ENCODE measurements around the gene DOCK1. TPM values are rescaled to one million over a fixed set of nuclear protein-coding genes. Genes with fewer than 3 reads are reported as not detected.

Gene DOCK1
- total and polyA plus RNA-seq, 5 experiments from 2014 or later = not detected

DNA sequence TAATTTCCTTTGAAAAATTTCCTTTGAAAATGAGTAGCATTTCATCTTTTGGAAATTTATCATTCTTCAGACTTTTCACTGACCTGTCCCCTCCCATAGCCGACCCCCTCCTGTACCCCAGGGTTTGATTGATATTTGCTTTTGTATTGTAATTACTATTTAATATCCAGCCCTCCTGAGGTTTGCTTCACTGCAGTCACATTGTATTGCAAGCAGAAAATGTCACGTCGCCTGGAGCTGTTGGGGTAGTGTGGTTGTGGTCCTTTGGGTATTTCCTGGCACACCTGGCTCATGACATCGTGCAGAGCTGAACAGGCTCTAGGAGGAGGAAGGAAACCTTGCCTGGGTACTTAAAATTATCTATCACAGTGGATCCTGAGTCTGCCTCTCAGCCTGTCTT, 175.1 kb downstream of the DOCK1 start:
- H3K9me3 Mint-ChIP-seq = peaks cover 0 to 19% (median 0%) of the 10 kb centered on the region in 9 donors
- H3K27me3 Mint-ChIP-seq = peaks cover 0 to 9% (median 0%) of the 10 kb centered on the region in 5 donors
- H3K27ac Mint-ChIP-seq = no peak overlapping the region
- no peak overlapping the region for H3K4me3 Mint-ChIP-seq
- no peak for DNase-seq
- no peaks in the 10 kb centered on the region for H3K4me1 Mint-ChIP-seq
- POLR2A ChIA-PET = no interaction called here
- no peak for ATAC-seq
- H3K36me3 Mint-ChIP-seq = no peaks in the 10 kb centered on the region

DNA sequence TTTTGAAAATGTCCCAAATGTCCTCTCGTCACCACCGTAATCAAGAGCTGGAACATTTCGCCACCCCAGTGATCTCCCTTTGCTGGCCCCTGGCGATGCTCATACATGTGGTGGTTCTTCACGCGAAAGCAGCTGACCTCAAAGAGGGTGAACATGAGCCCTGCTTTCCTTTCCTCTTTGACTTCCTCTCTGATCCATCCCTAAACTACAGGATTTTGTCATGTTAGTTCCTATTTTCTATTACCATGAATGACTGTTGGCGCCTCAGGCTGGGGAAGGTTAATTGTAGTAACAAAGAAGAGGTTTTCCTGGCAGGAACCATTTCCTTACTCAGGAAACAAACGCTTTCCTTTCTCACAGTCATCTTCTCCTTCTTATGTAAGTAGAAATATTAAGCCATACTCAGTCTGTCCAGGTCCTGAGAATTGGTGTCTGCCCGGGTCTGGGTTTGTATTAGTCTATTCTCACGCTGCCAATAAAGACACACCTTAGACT, 176.7 kb downstream of the DOCK1 start:
- POLR2A ChIA-PET = no interaction called here
- peaks cover 0 to 19% (median 0%) of the 10 kb centered on the region in 9 donors for H3K9me3 Mint-ChIP-seq
- DNase-seq = no peak
- no peak overlapping the region for H3K27ac Mint-ChIP-seq
- H3K4me1 Mint-ChIP-seq = no peaks in the 10 kb centered on the region
- H3K27me3 Mint-ChIP-seq = peaks cover 0 to 9% (median 0%) of the 10 kb centered on the region in 5 donors
- no peak overlapping the region for H3K4me3 Mint-ChIP-seq
- no peak for ATAC-seq
- H3K36me3 Mint-ChIP-seq = no peaks in the 10 kb centered on the region

DNA sequence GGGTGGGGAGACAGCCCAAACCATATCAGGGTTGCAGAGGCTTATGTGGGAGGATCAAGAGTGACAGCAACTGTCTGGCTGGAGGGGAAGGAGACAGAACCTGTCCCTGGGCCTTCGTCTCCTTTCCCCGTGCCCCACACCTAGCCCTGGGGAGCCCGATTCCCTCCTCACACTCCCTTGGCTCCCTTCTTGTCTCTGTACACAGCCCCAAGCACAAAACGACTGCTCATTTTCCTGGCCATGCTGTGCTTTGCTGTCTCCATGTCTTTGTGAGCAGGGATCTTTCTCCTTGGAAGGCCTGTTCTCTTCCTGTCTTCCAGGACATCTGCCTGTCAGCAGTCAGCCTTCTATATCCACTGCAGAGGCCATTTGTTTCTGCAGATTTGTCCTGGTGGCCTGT, 177.4 kb downstream of the DOCK1 start:
- no peak overlapping the region for H3K27ac Mint-ChIP-seq
- H3K36me3 Mint-ChIP-seq = no peaks in the 10 kb centered on the region
- DNase-seq = no peak
- peaks cover 0 to 6% (median 0%) of the 10 kb centered on the region in 5 donors for H3K27me3 Mint-ChIP-seq
- POLR2A ChIA-PET = no interaction called here
- ATAC-seq = no peak
- no peak overlapping the region for H3K4me3 Mint-ChIP-seq
- peaks cover 0 to 19% (median 0%) of the 10 kb centered on the region in 9 donors for H3K9me3 Mint-ChIP-seq
- H3K4me1 Mint-ChIP-seq = no peaks in the 10 kb centered on the region

DNA sequence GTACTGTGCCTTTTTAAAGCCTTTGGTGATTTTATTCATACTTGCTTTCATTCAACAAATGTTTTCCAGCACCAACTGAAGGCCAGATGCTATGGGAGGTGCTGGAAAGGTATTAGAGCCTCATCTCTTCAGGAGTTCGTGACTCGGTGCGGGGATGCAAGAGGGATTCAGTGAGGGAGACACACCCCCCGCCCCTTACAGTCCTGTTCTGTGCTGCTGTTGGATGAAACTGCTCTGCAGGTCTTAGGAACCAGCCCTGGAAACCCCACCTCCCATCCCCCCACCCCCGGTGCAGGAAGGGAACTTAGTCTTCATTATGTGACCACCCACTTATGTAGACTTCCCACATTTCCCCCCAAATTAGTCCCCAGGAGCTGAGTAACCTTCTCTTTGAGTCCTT, 180.7 kb downstream of the DOCK1 start:
- peaks cover 0 to 8% (median 0%) of the 10 kb centered on the region in 5 donors for H3K27me3 Mint-ChIP-seq
- H3K4me3 Mint-ChIP-seq = no peak overlapping the region
- H3K9me3 Mint-ChIP-seq = peaks cover 0 to 19% (median 0%) of the 10 kb centered on the region in 9 donors
- H3K27ac Mint-ChIP-seq = no peak overlapping the region
- H3K4me1 Mint-ChIP-seq = no peaks in the 10 kb centered on the region
- ATAC-seq (no peak), DNase-seq (no peak)
- H3K36me3 Mint-ChIP-seq = no peaks in the 10 kb centered on the region
- POLR2A ChIA-PET = no interaction called here

DNA sequence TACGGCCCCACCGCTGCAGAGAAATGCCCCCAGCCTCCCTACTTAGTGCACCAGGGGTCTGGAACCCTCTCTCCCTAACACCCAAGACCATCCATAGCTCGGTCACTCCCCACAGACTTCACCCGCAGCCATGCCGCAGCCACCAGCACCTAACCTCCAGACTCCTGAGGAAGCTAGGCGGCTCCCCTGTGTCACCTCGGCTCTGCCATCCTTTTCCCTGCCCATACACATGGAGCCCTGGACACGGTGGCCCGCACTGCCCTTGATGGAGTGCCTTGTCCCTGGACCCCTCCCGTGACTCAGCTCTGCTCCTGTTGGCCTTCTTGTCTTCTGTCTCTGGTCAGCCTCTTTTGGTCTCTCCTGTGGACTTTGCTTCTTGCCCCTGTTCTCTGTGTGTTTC, 183.7 kb downstream of the DOCK1 start:
- ATAC-seq (no peak), DNase-seq (no peak)
- H3K9me3 Mint-ChIP-seq = peaks cover 0 to 2% (median 0%) of the 10 kb centered on the region in 9 donors
- no peak overlapping the region for H3K27ac Mint-ChIP-seq
- H3K4me3 Mint-ChIP-seq = no peak overlapping the region
- no peaks in the 10 kb centered on the region for H3K4me1 Mint-ChIP-seq
- H3K27me3 Mint-ChIP-seq = peaks cover 0 to 4% (median 0%) of the 10 kb centered on the region in 5 donors
- H3K36me3 Mint-ChIP-seq = no peaks in the 10 kb centered on the region
- POLR2A ChIA-PET = no interaction called here

DNA sequence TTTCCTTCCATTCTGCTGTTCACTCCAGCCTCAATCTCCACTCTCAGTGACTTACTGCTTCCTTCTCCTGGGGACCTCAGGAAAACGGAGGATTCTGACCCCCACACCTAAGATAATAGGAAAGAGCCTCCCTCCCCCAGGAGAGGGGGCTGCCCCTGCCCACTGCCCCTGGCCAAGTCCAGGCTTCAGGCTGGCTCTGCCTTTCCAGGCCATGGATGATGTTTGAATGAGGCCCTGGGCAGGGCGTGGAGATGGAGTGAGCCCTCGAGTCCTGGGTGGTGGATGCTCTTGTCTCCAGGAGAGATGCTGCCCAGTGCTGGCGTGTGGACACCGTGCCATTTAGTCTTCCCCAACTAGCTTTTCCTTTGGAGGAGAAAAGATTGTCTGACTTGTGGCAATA, 184.2 kb downstream of the DOCK1 start:
- DNase-seq (no peak), ATAC-seq (no peak)
- no peak overlapping the region for H3K4me3 Mint-ChIP-seq
- peaks cover 0 to 2% (median 0%) of the 10 kb centered on the region in 9 donors for H3K9me3 Mint-ChIP-seq
- no peaks in the 10 kb centered on the region for H3K36me3 Mint-ChIP-seq
- H3K27me3 Mint-ChIP-seq = peaks cover 0 to 4% (median under 1%) of the 10 kb centered on the region in 5 donors
- POLR2A ChIA-PET = no interaction called here
- no peaks in the 10 kb centered on the region for H3K4me1 Mint-ChIP-seq
- no peak overlapping the region for H3K27ac Mint-ChIP-seq

DNA sequence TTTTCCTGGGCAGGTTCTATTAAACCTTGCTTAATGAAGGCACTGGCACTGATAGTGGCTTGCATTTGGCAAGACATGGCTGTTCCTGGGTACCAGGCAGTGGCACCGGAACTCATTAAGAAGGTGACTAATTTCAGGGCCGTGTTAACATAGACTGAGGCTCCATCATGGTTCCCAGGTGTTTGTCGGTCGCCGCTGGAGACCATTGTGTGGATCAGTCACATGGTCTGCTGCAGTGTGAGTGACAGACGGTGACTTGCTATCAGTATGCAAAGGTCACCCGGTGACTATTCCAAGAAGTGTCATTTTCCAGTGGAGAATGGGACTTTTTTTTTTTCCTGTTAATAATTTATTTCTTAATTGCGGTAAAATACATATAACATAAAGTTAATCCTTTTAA, 184.9 kb downstream of the DOCK1 start:
- H3K36me3 Mint-ChIP-seq = no peaks in the 10 kb centered on the region
- no peak overlapping the region for H3K27ac Mint-ChIP-seq
- H3K27me3 Mint-ChIP-seq = peaks cover 0 to 7% (median 4%) of the 10 kb centered on the region in 5 donors
- no peak overlapping the region for H3K4me3 Mint-ChIP-seq
- H3K9me3 Mint-ChIP-seq = peaks cover 0 to 3% (median 0%) of the 10 kb centered on the region in 9 donors
- POLR2A ChIA-PET = no interaction called here
- no peak for DNase-seq
- no peaks in the 10 kb centered on the region for H3K4me1 Mint-ChIP-seq
- no peak for ATAC-seq

DNA sequence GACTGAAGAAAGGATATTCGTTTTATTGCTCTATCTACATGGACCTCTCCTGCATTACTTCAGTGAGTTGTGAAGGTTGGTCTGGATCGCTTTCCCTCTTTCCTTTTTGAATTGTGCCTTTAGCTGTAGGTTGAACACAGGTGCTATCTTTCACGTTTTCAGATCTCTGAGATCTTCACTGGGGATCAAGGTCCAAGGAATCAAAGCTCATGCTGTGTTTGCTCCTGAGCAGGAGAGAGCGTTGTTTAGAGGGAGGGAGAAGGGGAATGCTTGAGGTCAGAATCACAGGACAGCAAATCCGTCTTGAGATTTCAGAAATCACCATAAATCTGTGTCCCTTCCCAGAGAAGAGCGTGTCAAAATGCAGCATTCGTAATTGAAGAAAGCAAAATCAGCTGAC, 186.1 kb downstream of the DOCK1 start:
- DNase-seq (no peak), ATAC-seq (no peak)
- POLR2A ChIA-PET = no interaction called here
- Mint-ChIP-seq H3K4me3 (no peak overlapping the region), H3K36me3 (no peaks in the 10 kb centered on the region), H3K9me3 (peaks cover 0 to 4% (median 0%) of the 10 kb centered on the region in 9 donors), H3K27ac (no peak overlapping the region), H3K4me1 (no peaks in the 10 kb centered on the region), H3K27me3 (peaks cover 0 to 11% (median 4%) of the 10 kb centered on the region in 5 donors)

DNA sequence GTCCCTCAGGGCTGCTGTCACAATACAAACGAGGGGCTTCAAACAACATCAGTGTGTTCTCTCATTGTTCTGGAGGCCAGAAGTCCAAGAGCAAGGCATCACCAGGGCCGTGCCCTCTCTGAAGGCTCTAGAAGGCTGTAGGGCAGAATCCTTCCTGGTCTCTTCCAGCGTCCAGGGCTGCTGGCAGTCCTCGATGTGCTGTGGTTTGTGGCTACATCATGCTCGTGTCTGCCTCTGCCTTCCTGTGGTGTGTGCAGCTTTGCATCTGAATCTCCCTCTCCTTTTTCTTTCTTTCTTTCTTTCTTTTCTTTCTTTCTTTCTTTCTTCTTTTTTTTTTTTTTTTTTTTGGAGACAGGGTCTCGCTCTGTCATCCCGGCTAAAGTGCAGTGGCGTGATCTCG, 187.7 kb downstream of the DOCK1 start:
- DNase-seq = no peak
- H3K27me3 Mint-ChIP-seq = peaks cover 0 to 11% (median 5%) of the 10 kb centered on the region in 5 donors
- POLR2A ChIA-PET = no interaction called here
- H3K27ac Mint-ChIP-seq = no peak overlapping the region
- H3K4me1 Mint-ChIP-seq = no peaks in the 10 kb centered on the region
- H3K9me3 Mint-ChIP-seq = peaks cover 0 to 4% (median 0%) of the 10 kb centered on the region in 9 donors
- no peaks in the 10 kb centered on the region for H3K36me3 Mint-ChIP-seq
- H3K4me3 Mint-ChIP-seq = no peak overlapping the region
- no peak for ATAC-seq

DNA sequence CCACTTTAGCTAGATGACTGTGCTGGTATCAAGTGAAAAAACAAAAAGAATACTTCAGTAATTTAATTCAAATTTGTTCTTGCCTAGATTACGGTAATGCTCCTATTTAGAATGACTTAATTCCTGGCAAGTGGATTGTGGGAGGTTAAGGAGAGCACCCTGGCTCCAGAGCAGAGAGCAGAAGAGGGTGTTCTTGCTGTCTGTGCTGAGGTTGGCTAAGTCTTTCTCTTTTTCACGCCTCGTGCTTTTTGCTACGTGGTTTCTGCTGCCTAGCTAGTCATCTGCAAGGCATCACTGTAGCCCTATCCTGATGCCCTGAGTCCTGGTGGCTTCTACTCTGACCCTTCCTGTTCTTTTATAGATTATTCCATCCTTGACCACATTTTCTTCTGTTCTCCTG, 189.8 kb downstream of the DOCK1 start:
- POLR2A ChIA-PET = no interaction called here
- no peaks in the 10 kb centered on the region for H3K4me1 Mint-ChIP-seq
- H3K9me3 Mint-ChIP-seq = peaks cover 0 to 7% (median 0%) of the 10 kb centered on the region in 9 donors
- ATAC-seq (no peak), DNase-seq (no peak)
- H3K4me3 Mint-ChIP-seq = no peak overlapping the region
- H3K27ac Mint-ChIP-seq = no peak overlapping the region
- no peaks in the 10 kb centered on the region for H3K36me3 Mint-ChIP-seq
- H3K27me3 Mint-ChIP-seq = peaks cover 0 to 11% (median 3%) of the 10 kb centered on the region in 5 donors

DNA sequence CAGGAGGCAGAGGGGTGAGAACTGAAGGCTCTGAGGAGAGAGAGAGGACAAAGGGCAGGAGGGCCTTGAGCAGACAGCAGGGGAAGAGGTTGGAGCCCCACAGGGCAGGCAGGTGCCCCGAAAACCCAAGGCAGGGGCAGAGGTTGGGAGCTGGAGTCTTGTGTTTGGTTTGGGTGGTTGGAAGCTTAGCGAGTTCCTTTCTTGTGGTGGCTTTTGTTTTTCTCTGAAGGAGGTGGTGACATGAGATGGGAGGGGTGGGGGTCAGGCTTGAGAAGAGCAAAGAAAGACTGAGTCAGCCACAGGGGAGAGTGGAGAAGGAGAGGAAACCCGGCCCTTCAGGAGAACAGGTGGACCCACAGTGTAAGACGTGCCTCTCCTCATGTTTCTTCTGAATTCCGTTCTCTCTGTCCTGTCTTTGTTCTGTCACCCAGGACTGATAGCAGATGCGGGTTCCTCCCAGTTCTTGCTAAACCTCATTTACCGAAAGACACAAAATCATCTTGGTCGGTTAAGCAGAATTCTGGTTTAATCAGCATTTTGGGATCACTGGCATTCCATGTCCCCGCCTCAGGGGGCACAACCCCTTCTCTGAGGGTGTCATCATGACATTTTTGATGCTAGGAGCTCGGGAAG, 195.9 kb downstream of the DOCK1 start:
- Mint-ChIP-seq H3K27ac (no peak overlapping the region), H3K9me3 (peaks cover 0 to 3% (median 0%) of the 10 kb centered on the region in 9 donors), H3K4me3 (no peak overlapping the region), H3K27me3 (peaks cover 0 to 3% (median 0%) of the 10 kb centered on the region in 5 donors), H3K36me3 (no peaks in the 10 kb centered on the region), H3K4me1 (no peaks in the 10 kb centered on the region)
- DNase-seq (no peak), ATAC-seq (no peak)
- POLR2A ChIA-PET = no interaction called here

DNA sequence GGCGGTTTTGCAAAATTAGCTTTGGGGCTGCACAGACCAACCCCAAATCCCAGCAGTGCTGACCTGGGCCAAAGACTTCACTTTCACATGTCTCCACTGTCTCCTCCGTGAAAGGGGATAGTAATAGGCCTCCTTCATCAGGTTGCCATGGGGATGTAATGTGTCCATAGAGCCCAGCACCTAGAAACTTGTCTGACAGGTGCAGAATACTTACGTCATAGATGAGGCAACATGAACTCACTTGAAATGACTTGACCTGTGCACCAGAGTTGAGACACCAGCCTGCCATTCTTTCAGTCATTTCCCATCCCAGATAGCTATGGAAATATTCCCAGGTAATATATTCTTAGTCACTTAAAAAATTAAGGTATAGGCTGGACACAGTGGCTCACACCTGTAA, 196.9 kb downstream of the DOCK1 start:
- ATAC-seq = no peak
- Mint-ChIP-seq H3K27me3 (peaks cover 0 to 3% (median 0%) of the 10 kb centered on the region in 5 donors), H3K9me3 (peaks cover 0 to 3% (median 0%) of the 10 kb centered on the region in 9 donors), H3K4me1 (no peaks in the 10 kb centered on the region), H3K27ac (no peak overlapping the region), H3K4me3 (no peak overlapping the region), H3K36me3 (no peaks in the 10 kb centered on the region)
- no peak for DNase-seq
- POLR2A ChIA-PET = no interaction called here

DNA sequence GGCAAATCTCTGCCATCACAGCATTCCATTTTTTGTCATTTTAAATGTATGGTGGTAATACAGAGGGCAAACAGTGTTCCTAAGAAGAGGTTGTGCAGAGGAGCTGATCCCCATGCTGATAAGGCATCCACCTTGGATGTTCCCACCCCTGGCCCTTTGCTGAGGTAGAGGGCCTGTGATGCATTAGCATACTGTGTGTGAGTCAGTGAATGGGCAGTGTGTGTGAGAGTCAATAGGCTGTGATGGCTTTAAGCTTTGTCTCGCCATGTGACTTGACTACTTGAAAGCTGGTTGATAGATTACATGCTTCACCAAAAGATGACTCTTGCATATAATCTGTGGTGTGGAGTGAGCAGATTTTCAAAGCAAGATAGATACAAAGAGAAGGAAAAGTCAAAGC, 209.9 kb downstream of the DOCK1 start:
- Mint-ChIP-seq H3K36me3 (peaks cover 0 to 4% (median 2%) of the 10 kb centered on the region in 3 donors), H3K27me3 (peaks cover 0 to 12% (median 3%) of the 10 kb centered on the region in 5 donors), H3K9me3 (peaks cover 0 to 14% (median 4%) of the 10 kb centered on the region in 9 donors), H3K27ac (no peak overlapping the region), H3K4me1 (peaks cover 0 to 2% (median 0%) of the 10 kb centered on the region in 4 donors), H3K4me3 (no peak overlapping the region)
- ATAC-seq (no peak), DNase-seq (no peak)
- POLR2A ChIA-PET = no interaction called here

DNA sequence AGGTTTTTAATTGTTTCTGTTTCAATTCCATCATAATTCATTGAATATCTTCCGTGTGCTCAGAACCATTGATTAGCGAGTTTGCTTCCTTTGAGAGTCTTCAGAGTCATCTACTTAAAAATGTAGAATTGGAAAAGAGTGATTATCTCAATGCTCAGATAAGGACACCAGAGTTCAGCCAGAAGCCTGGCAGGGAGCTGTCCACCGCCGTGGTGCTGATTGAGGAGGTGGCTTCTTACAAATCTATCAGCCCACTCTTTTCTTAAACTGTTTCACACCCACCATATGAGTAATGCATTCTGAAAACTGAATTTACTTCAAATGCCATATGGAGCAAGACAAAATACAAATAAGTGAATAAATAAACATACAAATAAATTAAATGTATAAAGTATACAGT, 211.9 kb downstream of the DOCK1 start:
- no peak for ATAC-seq
- H3K27ac Mint-ChIP-seq = no peak overlapping the region

More for the DNA sequence above, 211.9 kb downstream of the DOCK1 start:
- Mint-ChIP-seq H3K27me3 (peaks cover 0 to 16% (median 3%) of the 10 kb centered on the region in 5 donors), H3K4me1 (peaks cover 0 to 2% (median 0%) of the 10 kb centered on the region in 4 donors), H3K36me3 (peaks cover 0 to 4% (median 2%) of the 10 kb centered on the region in 3 donors), H3K4me3 (no peak overlapping the region), H3K9me3 (peaks cover 0 to 14% (median 5%) of the 10 kb centered on the region in 9 donors)
- POLR2A ChIA-PET = no interaction called here
- peak in 3 of 10 donors; percentile 4 to 15 (median 5) for DNase-seq

Measured in naive thymus-derived CD8-positive, alpha-beta T cell (primary cell).